CD14-positive monocyte (primary cell): ENCODE results near the gene THSD7B. TPM values are rescaled to one million over a fixed set of nuclear protein-coding genes. Genes with fewer than 3 reads are reported as not detected.

Experiments
- DNase-seq, 3 donors: peaks; one replicate each; pipeline ENCODE4 v3.0.0-alpha.2; 2011 to 2022
- H2AFZ ChIP-seq: 2 replicates; pipeline ENCODE4 v1.6.0; 2012; ENCODE audit warnings: mild to moderate bottlenecking, low read depth, low read length, inconsistent platforms; ENCODE audit not compliant: insufficient read depth, poor library complexity, severe bottlenecking
- H3K27ac ChIP-seq, 2 donors: 1 replicate in 1 of 2; 2 replicates in 1 of 2; pipeline ENCODE4 v1.5.1; 2012 to 2013; ENCODE audit warnings: low read length in 2 of 2, control low read depth in 1 of 2, inconsistent platforms in 1 of 2, low read depth in 1 of 2, mild to moderate bottlenecking in 1 of 2
- H3K27me3 ChIP-seq, 2 donors: one replicate each; pipeline versions ENCODE4 v1.6.0 to v1.6.1; 2011 to 2013; ENCODE audit warnings: low read length in 2 of 2; ENCODE audit not compliant: control insufficient read depth in 2 of 2, insufficient read depth in 2 of 2
- H3K36me3 ChIP-seq, 2 donors: replicated peaks in 1 of 2; 1 replicate in 1 of 2; 2 replicates in 1 of 2; pipeline versions ENCODE4 v1.5.1 to v1.6.1; 2012 to 2013; ENCODE audit warnings: low read length in 2 of 2, control low read depth in 1 of 2, inconsistent platforms in 1 of 2, mild to moderate bottlenecking in 1 of 2; ENCODE audit not compliant: insufficient read depth in 2 of 2, control insufficient read depth in 1 of 2
- H3K4me1 ChIP-seq, 2 donors: 1 replicate in 1 of 2; 2 replicates in 1 of 2; pipeline versions ENCODE4 v1.5.1 to v1.6.1; 2012 to 2013; ENCODE audit warnings: low read length in 2 of 2, control low read depth in 1 of 2, inconsistent platforms in 1 of 2, mild to moderate bottlenecking in 1 of 2, moderate library complexity in 1 of 2; ENCODE audit not compliant: insufficient read depth in 2 of 2, control insufficient read depth in 1 of 2
- H3K4me2 ChIP-seq: replicated peaks from 2 replicates; pipeline ENCODE3; 2012; ENCODE audit warnings: low read length, moderate library complexity, mild to moderate bottlenecking; ENCODE audit not compliant: poor library complexity, severe bottlenecking; ENCODE audit errors: extremely low read depth
- H3K4me3 ChIP-seq, 3 experiments: fragments of 200-600 bp in 1 of 3; sonication (generic) in 1 of 3; replicated peaks in 1 of 3; 1 replicate in 2 of 3; 2 replicates in 1 of 3; pipeline ENCODE4 v1.5.1; 2011 to 2013; ENCODE audit warnings: low read length in 3 of 3, mild to moderate bottlenecking in 3 of 3, control low read depth in 2 of 3, low read depth in 2 of 3, inconsistent platforms in 1 of 3, moderate library complexity in 1 of 3
- H3K79me2 ChIP-seq: 2 replicates; pipeline ENCODE4 v1.6.0; 2012; ENCODE audit warnings: mild to moderate bottlenecking, control low read depth, inconsistent platforms, low read length, moderate library complexity; ENCODE audit not compliant: insufficient read depth
- H3K9ac ChIP-seq: 2 replicates; pipeline ENCODE4 v1.6.0; 2017; ENCODE audit warnings: low read length, mild to moderate bottlenecking; ENCODE audit not compliant: insufficient read depth, poor library complexity, severe bottlenecking
- H3K9me3 ChIP-seq, 2 donors: replicated peaks in 1 of 2; 1 replicate in 1 of 2; 2 replicates in 1 of 2; pipeline versions ENCODE4 v1.5.1 to v1.6.1; 2012 to 2013; ENCODE audit warnings: low read length in 2 of 2, control low read depth in 1 of 2; ENCODE audit not compliant: control insufficient read depth in 1 of 2, insufficient read depth in 1 of 2
- H4K20me1 ChIP-seq: 2 replicates; pipeline ENCODE4 v1.6.0; 2012; ENCODE audit warnings: mild to moderate bottlenecking, low read length, control low read depth, moderate library complexity; ENCODE audit not compliant: insufficient read depth
- H3K27ac Mint-ChIP-seq, 7 donors: one replicate each; pipeline ENCODE4 v1.8.0; 2020; ENCODE audit warnings: mild to moderate bottlenecking in 7 of 7, mixed read lengths in 7 of 7, moderate library complexity in 6 of 7, inconsistent platforms in 2 of 7
- H3K27me3 Mint-ChIP-seq, 3 donors: one replicate each; pipeline ENCODE4 v1.8.0; 2021 to 2022; ENCODE audit warnings: low read depth in 3 of 3, mild to moderate bottlenecking in 3 of 3, mixed read lengths in 3 of 3, moderate library complexity in 3 of 3, inconsistent platforms in 1 of 3
- H3K36me3 Mint-ChIP-seq, 2 donors: one replicate each; pipeline ENCODE4 v1.8.0; 2020; ENCODE audit warnings: mixed read lengths in 2 of 2, inconsistent platforms in 1 of 2, mild to moderate bottlenecking in 1 of 2
- H3K4me1 Mint-ChIP-seq: one replicate; pipeline ENCODE4 v1.8.0; 2020; ENCODE audit warnings: mild to moderate bottlenecking, mixed read lengths
- H3K4me3 Mint-ChIP-seq, 2 donors: one replicate each; pipeline ENCODE4 v1.8.0; 2020; ENCODE audit warnings: mild to moderate bottlenecking in 2 of 2, mixed read lengths in 2 of 2, moderate library complexity in 1 of 2
- H3K9me3 Mint-ChIP-seq, 7 donors: one replicate each; pipeline ENCODE4 v1.8.0; 2020 to 2022; ENCODE audit warnings: mixed read lengths in 7 of 7, mild to moderate bottlenecking in 6 of 7, moderate library complexity in 6 of 7, inconsistent platforms in 2 of 7
- CTCF ChIP-seq: fragments of 200-600 bp; IDR thresholded peaks from one replicate; pipeline ENCODE4 v1.8.0; 2022; ENCODE audit warnings: antibody characterized with exemption, mild to moderate bottlenecking
- WGBS: methylation state at CpG from one replicate; pipeline ENCODE4 v1.1.5; 2013; ENCODE audit warnings: missing lambda C conversion rate; ENCODE audit not compliant: insufficient coverage; 5-methylcytosine and 5-hydroxymethylcytosine counted together
- intact Hi-C, 2 donors: fragments of 100-400 bp; cut with micrococcal nuclease; formaldehyde crosslinking; loops; one replicate each; pipeline versions ENCODE4 v1.15.0 to v1.15.1; 2023
- polyA plus RNA-seq, 3 donors: library from polyadenylated mRNA; depleted of rRNA in 1 of 3; unstranded in 2 of 3; stranded (reverse) in 1 of 3; fragments of 300-500 nt in 2 of 3; fragments of >200 nt in 1 of 3; fragmentation: Illumina TruSeq in 2 of 3; gene quantifications; 1 replicate in 2 of 3; 2 replicates in 1 of 3; pipeline ENCODE4 v1.2.3, GENCODE V29; 2012 to 2021

The THSD7B gene
- polyA plus RNA-seq, 3 donors, result not detected

GRCh38 chr2:137221797-137222492 lies 456.6 kb downstream of the THSD7B start:
- 86% methylated on average over 2 of the region's 2 CpGs for WGBS

GRCh38 chr2:137223722-137224121 lies 458.4 kb downstream of the THSD7B start:
- Histone ChIP-seq H3K9me3 (no peaks in the 10 kb centered on the region), H3K4me2 (no peak overlapping the region), H3K27ac (no peak overlapping the region), H3K4me1 (no peaks in the 10 kb centered on the region), H3K4me3 (no peak overlapping the region), H3K27me3 (no peaks in the 10 kb centered on the region), H3K36me3 (no peaks in the 10 kb centered on the region), H3K79me2 (no peaks in the 10 kb centered on the region), H3K9ac (no peak overlapping the region), H4K20me1 (no peaks in the 10 kb centered on the region), H2AFZ (no peak overlapping the region)
- 90% methylated on average over 2 of the region's 5 CpGs for WGBS
- Mint-ChIP-seq H3K36me3 (no peaks in the 10 kb centered on the region), H3K4me3 (no peak overlapping the region), H3K27me3 (no peaks in the 10 kb centered on the region), H3K27ac (no peak overlapping the region), H3K4me1 (no peaks in the 10 kb centered on the region), H3K9me3 (peaks cover 0 to 4% (median 2%) of the 10 kb centered on the region in 7 donors)
- no peak for DNase-seq
- TF ChIP-seq CTCF, result no peak
- intact Hi-C loops, result no loop called here

More at GRCh38 chr2:137221797-137222492, 456.6 kb downstream of the THSD7B start:
- TF ChIP-seq CTCF, result no peak
- no peaks in the 10 kb centered on the region for H3K4me1 Mint-ChIP-seq
- H3K4me3 Mint-ChIP-seq, result no peak overlapping the region
- no peaks in the 10 kb centered on the region for H3K79me2 ChIP-seq
- no peaks in the 10 kb centered on the region for H3K4me1 ChIP-seq
- no peak overlapping the region for H2AFZ ChIP-seq
- no peak for DNase-seq
- no peaks in the 10 kb centered on the region for H4K20me1 ChIP-seq
- H3K4me3 ChIP-seq, result no peak overlapping the region
- H3K27ac ChIP-seq, result no peak overlapping the region
- no peaks in the 10 kb centered on the region for H3K9me3 ChIP-seq
- no peak overlapping the region for H3K4me2 ChIP-seq
- peaks cover 0 to 4% (median 2%) of the 10 kb centered on the region in 7 donors for H3K9me3 Mint-ChIP-seq
- H3K36me3 ChIP-seq, result no peaks in the 10 kb centered on the region
- no peak overlapping the region for H3K27ac Mint-ChIP-seq
- no peaks in the 10 kb centered on the region for H3K27me3 ChIP-seq
- no peak overlapping the region for H3K9ac ChIP-seq
- H3K36me3 Mint-ChIP-seq, result no peaks in the 10 kb centered on the region
- H3K27me3 Mint-ChIP-seq, result no peaks in the 10 kb centered on the region
- intact Hi-C loops, result no loop called here
